Panc1 (cell line): ENCODE results near the gene ALPL.

Experiments used
- POLR2AphosphoS5 ChIP-seq: IDR thresholded peaks from 2 replicates; pipeline ENCODE4 v1.6.1; 2012; ENCODE audit warnings: mild to moderate bottlenecking, low read depth, low read length, moderate library complexity
- TF ChIP-seq, protein P1 (sequence below): fragments of 450-650 bp; IDR thresholded peaks from 2 replicates; pipeline ENCODE4 v1.5.1; 2017; ENCODE audit warnings: mild to moderate bottlenecking

DNA sequence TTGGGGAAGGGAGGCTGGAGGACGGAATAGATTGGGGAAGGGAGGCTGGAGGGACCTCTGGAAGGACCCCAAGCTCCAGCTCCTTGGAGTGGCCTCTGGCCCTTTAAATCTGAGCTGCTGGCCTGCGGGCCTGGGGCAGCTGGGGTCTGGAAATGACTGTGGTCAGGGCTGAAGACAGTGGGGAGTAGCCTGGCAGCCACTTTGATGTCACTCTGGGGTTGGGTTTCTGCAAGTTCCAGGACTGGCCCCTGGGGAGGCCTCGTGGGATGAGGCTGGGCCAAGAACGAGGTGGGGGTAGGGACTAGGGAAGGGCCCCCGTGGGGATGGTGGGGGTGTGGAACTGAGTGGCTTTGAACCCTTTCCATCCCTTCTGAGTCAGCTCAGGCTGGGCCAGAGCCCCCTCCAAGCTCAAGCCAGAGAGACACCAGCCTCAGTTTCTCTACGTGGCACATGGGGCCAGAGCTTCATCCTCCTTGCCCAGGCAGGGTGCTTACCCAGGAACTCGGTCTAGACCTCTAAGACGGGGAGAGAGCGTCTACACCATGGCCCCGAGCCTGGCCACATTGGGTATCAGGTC, 59.7 kb downstream of the ALPL start:
- TF ChIP-seq, protein P1, sequence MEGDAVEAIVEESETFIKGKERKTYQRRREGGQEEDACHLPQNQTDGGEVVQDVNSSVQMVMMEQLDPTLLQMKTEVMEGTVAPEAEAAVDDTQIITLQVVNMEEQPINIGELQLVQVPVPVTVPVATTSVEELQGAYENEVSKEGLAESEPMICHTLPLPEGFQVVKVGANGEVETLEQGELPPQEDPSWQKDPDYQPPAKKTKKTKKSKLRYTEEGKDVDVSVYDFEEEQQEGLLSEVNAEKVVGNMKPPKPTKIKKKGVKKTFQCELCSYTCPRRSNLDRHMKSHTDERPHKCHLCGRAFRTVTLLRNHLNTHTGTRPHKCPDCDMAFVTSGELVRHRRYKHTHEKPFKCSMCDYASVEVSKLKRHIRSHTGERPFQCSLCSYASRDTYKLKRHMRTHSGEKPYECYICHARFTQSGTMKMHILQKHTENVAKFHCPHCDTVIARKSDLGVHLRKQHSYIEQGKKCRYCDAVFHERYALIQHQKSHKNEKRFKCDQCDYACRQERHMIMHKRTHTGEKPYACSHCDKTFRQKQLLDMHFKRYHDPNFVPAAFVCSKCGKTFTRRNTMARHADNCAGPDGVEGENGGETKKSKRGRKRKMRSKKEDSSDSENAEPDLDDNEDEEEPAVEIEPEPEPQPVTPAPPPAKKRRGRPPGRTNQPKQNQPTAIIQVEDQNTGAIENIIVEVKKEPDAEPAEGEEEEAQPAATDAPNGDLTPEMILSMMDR, result no peak
- TF ChIP-seq POLR2AphosphoS5, result no peak
